A549 treated with Hydrocortisone at 1 μM for 4 hours (cell line): Measurements from ENCODE around the gene UTS2. TPM values are rescaled to one million over a fixed set of nuclear protein-coding genes. Genes with fewer than 3 reads are reported as not detected.

ENCODE experiments used
- total RNA-seq: library from RNA; stranded (reverse); fragments of 200-300 nt; extraction: Qiagen RNA extraction; gene quantifications from 5 replicates; pipeline ENCODE4 v1.2.3, GENCODE V29; 2022

The UTS2 gene, protein sequence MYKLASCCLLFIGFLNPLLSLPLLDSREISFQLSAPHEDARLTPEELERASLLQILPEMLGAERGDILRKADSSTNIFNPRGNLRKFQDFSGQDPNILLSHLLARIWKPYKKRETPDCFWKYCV
- total RNA-seq: not detected in 5 replicates

DNA sequence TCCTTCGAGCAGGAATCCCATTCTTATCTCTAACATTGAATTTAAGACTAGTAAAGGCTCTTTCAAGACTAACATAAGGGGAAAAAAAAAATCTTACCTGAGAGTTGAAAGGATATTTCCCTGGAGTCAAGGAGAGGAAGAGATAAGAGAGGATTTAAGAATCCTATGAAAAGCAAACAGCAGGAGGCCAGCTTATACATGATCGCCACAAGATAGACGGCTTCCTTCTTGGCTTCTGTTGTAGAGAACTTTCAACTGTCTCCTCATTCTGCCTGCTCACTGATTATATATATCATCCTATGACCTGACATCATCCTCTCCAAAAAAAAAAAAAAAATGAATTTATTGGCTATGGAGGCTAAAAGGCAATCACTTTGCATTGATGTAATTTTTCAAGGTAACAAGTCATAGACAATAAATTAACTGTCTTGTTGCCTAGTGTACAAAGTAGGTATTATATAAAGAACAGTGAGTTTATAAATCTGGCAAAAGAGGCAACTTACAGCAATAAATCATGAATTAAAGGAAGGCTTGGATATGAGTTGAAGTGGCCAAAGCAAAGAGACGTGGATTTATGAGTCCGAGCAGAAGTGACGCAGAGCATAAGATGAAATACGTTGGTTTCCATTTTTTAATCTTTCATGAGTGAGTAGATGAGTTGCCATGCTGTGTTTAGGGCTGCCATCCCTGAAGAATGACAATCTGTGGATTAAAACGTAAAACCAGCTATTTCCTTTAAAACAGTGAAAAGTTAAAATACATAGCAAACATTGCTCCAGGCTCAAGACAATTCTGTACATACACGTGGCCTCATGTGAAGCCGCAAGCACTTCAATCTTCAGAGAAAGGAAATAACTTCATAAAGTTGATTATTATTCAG is at the start of gene UTS2:
UTS2 (minus strand) TSS at position 262 of the 880 bp plus-strand sequence; CDS start at position 200, 62 bp downstream.

Other genes with a start within 250 kb of the UTS2 start
- 67.1 to 81.7 TPM (median 73.6 TPM) in 5 replicates for gene VAMP3, start 81.8 kb downstream of the UTS2 start, total RNA-seq
- gene PER3, start 68.8 kb downstream of the UTS2 start, total RNA-seq: 0.70 to 1.2 TPM (median 0.79 TPM) in 5 replicates
- 2.2 to 3.6 TPM (median 2.9 TPM) in 5 replicates for gene TNFRSF9, start 87.8 kb upstream of the UTS2 start, total RNA-seq
- gene PARK7, start 108.6 kb upstream of the UTS2 start, total RNA-seq: 327 to 388 TPM (median 355 TPM) in 5 replicates
- 189 to 265 TPM (median 226 TPM) in 5 replicates for gene ERRFI1, start 173.2 kb upstream of the UTS2 start, total RNA-seq